HG03060 (cell line): Measurements from ENCODE around the gene ZNF414.

Experiments
- ATAC-seq: cut with Tn5 transposase; IDR thresholded peaks from one replicate; pipeline ENCODE4 v1.9.1; 2021; ENCODE audit warnings: low read depth, moderate number of reproducible peaks; ENCODE audit not compliant: unreplicated experiment

The ZNF414 gene

GRCh38 chr19:8491574-8491973 is 22.4 kb downstream of the ZNF414 start:
- no peak for ATAC-seq

DNA sequence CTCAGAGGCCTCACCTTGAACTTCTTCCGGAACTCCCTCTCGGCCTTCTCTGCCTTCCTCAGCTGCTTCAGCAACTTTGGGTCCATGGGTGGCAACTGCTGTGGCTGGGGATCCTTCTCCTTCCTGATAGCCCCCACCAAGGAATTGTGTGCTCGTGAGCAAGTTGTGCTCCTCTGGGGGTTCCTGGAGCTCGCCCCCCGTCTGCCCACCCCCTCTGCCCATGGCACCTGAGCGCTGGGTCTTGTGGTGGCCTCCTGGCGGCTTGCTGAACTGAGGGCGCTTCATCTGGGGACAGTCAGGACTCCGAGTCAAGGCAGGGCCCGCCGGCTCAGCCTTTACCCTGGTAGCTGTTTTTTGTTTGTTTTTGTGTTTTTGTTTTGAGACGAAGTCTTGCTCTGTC is 23.1 kb downstream of the ZNF414 start:
- ATAC-seq, result no peak

DNA sequence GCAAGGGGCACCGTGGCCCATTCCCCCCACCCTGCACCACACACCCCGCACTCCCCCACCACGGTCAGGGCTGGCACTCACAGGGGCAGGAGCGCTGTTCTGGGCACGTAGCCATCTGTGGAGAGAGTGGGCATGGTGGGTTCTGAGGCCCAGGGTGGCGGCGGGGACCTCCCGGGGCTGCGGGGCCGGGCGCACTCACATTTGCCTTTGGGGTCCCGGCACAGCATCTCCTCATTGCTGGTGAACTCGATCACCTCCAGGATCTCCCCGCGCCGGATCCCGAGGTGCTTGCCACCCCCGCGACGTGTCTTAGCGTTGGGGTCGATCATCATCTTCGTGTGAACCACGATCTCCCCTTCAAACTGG is 23.6 kb downstream of the ZNF414 start:
- ATAC-seq, result no peak

DNA sequence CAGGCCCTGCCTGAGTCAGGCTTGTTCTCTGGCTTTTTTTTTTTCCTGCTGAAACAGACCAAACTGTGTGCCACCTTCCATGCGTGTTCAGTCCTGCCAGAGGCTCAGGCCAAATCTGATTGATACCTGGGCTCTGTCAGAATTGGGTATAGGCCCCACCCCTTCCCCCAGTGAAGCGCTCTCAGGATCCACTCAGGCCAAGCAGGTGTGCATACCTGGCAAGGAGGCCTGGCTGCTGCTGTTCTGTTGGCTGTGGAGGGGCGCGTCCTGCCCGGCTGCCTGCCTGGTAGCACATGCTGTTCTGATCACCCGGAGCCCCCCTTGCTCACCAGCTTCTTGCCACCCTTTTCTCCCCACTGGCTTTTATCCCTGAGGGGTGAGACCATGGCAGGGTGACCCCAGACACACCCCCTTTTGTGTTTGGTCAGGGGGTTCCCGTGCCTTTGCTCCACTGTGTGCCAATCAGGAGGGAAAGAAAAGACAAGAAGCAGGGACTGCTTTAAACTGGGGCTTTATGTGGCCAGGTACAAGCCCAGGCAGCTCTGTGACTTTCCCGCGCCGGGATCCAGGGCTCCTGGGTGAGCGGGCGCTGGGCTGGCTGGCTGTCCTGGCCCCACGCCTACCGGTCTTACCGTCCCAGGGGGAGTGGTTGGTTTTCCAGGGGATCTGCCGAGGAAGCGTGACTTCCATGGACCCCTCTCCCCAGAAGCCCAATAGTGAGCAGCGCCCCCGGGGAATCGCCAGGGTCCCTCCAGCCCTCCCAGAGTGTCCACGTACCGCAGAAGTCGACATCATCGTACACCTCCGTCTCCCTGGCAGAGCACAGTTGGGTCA is 24.2 kb downstream of the ZNF414 start:
- no peak for ATAC-seq

GRCh38 chr19:8488365-8488764 is 25.6 kb downstream of the ZNF414 start:
- no peak for ATAC-seq

DNA sequence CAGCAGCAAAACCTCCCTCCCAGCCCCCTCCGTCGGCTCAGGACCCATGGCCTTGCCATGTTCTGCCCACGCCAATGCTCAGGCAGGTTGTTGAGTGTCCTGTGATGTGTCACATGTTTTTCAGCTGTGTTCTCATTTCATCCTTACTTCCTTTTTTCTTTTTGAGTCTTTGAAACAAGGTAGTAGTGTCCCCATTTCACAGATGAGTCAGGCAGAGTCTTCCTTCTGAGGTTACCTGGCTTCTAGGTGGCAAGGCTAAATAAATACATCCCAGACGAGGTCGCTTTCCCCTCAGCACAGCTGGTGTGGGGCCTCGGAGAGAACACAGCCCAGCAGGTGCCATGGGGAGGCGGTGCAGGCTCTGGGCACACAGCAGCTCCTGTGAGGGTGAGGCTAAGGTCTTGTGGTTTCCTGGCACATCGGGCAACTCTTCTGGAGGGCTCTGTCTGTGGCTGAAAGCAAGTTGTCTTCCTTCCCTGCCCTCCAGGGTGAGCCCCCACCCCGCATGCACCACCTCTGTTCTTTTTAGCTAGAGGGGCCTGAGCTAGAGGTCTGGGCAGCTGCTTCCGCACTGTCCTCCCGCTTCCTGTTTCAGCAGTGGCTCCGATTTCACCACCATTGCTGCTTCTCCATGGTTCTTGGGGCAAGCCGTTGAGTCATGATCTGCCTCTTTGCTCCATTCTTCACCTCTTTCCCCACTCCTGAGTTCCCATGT is 26.7 kb downstream of the ZNF414 start:
- no peak for ATAC-seq

GRCh38 chr19:8486661-8487136 is 27.3 kb downstream of the ZNF414 start:
- ATAC-seq, result no peak

- ATAC-seq, result no peak
These were observed 28.2 kb downstream of the ZNF414 start for GRCh38 chr19:8485561-8486371.

- ATAC-seq, result no peak
These were observed 29.6 kb downstream of the ZNF414 start for GRCh38 chr19:8484331-8484894.

- ATAC-seq, result no peak
These were observed 30.8 kb downstream of the ZNF414 start for GRCh38 chr19:8483165-8483564.

DNA sequence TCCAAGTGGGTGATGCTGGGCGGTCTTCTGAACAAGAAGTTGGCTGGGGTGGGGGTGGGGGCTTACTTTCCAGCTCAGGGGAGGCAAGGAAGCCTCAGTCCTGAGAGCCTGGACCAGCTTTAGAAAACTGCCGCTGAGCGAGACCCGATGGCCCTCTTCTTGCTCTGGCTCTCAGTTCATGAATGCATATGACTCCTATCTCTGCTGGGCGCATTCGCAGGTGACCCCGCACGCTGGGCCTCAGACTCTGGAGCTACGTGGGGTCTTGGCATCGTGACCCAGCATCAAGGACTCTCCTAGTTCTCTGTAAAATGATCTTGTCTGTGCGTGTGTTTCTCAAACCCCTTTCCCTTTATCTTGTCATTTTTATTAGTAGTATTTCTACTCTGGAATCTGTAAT is 31.3 kb downstream of the ZNF414 start:
- ATAC-seq, result no peak

GRCh38 chr19:8481616-8482015 is 32.4 kb downstream of the ZNF414 start:
- ATAC-seq, result no peak

DNA sequence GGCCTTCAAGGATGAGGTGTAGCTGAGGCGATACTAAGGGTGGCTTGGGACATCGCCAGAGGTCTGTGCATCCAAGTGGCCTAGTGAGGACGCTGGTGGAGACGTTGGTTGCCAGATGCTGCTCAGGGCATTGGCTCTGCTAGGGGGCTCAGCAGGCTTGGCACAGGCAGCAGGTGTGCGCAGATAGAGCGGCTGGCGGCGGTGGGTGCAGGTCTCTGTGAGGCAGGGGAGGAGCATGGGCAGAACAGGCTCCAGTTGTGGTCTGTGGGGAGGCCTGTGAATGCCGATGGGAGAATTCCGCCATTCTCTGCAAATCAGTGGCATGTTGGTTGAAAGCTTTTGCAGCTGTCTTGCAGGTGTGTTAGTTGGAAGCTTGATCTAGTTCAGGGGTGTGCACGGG is 32.8 kb downstream of the ZNF414 start:
- no peak for ATAC-seq

DNA sequence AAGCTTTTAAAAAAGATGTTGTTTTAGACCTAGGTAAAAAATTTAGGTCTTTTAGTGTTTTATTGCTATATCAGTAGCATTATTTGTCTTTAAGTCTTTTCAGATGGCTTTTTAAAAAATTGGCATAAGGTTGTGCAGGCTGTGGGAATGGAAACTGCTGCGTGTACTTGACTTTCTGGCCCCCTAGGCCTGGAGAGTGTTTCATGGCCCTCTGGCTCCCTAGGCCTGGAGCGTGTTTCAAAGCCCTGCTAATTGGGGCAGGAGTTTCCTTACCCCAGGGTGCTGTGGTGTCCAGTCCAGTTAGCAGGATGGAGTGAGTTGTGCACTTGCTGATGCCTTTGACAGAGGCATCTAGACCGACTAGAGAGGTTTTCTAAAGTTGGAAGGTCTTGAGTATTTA is 35.4 kb downstream of the ZNF414 start:
- ATAC-seq, result no peak

- ATAC-seq, result no peak
These were observed 36.1 kb downstream of the ZNF414 start for GRCh38 chr19:8477889-8478288.

DNA sequence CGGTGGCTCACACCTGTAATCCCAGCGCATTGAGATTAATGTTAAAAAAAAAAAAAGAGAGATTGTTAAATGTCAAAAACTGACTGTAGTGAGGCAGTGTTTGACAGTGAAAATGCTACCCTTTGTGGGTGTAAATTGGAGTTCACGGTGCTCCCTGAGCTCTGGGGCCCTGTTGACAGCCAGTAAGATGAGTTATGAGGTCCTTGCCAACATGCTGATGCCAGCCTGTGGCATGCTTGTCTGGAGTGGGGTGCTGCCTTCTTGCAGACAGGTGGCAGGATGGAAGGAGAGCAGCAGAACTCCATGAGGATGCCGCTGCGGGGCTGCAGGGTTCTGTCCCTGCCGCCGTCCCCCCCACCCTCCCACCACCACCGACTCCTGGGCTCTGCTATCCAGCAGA is 37.4 kb downstream of the ZNF414 start:
- no peak for ATAC-seq

- ATAC-seq, result no peak
These were observed 39.0 kb downstream of the ZNF414 start for GRCh38 chr19:8475005-8475404.

DNA sequence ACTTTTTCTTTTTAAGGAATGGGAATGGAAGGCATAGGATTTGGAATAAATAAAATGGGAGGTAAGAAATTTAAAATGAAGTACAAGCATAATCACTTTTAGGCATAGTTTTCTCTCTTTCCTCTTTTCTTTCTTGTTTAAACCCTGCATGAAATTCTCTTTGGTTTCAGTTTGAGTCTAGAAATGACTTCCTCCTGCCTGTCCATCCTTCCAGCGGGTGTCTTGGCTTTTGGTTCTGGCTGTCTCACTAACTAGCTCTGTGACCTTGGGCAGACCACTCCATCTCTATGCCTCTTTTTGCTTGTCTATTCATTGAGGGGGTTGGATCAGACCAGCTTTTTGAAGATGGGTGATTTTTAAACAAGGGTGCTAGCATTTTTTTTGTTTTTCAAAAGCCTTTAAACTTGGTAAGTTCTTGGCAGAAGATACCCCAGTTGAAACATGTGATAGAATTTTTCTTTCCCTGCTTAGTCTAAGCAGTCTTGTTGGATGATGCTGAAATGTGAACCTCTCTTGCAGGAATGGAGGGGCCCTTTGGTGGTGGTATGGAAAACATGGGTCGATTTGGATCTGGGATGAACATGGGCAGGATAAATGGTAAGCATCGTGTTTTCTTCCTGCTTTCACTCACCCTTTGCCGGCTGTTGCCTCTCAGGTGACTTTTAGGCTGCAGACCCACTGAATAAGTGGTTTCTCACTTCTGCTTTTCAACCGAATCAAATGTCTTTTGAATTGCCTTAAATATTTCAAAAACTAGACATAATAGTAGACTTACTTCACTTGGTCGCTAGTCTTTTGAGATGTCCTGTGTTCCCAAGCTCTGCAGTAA is 40.1 kb downstream of the ZNF414 start:
- peak; percentile 52 for ATAC-seq

DNA sequence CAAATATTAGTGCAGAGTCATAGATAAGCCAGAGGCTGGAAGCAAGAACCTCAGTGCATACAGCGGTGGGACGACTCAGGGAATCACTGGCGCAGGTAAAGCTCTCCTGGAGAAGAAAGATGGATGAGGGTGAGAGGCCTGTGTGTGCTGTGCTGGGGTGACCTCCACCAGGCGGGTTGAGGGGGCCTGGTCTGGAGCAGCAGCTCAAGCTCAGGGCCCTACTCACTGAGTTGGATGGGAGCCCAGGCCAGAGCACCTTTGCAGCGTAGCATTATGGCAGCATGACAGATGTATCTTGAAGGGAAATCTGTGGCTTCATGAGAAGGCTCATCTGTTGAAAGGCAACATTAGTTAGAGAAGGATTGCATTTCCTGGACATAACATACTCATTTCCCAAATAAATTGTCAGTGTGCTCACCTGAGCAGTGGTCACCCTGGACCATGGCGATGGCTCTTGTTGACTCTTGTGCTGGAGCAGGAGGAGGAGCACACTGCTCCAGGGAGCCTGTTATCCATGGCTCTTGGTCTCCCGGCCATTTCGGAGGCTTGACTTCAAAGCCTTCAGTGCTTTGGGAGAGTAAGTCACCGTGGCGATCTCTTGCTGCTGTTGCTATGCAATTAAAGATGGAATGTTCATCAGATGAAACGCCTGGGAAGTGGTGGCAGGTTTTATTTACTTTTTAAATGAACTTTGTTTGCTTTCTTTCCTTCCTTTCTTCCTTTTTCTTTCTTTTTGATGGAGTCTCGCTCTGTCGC is 44.2 kb downstream of the ZNF414 start:
- ATAC-seq, result no peak
